GM12873 (cell line): ENCODE results near the gene IBTK.

Experiments used
- CTCF ChIP-seq: IDR thresholded peaks from 2 replicates; pipeline ENCODE4 v1.5.1; 2012; ENCODE audit warnings: low read depth, mild to moderate bottlenecking, moderate library complexity, low read length, control low read depth; ENCODE audit not compliant: insufficient read depth; ENCODE audit errors: missing control alignments

Gene IBTK

GRCh38 chr6:82169138-82169876, 78.2 kb downstream of the IBTK start:
- TF ChIP-seq CTCF: no peak

- no peak for TF ChIP-seq CTCF
These were observed 81.1 kb downstream of the IBTK start for GRCh38 chr6:82166493-82166892.

- no peak for TF ChIP-seq CTCF
These were observed 87.1 kb downstream of the IBTK start for GRCh38 chr6:82160255-82160990.

- no peak for TF ChIP-seq CTCF
These were observed 101.6 kb downstream of the IBTK start for GRCh38 chr6:82145926-82146452.

GRCh38 chr6:82144852-82145340, 102.6 kb downstream of the IBTK start:
- no peak for TF ChIP-seq CTCF

- TF ChIP-seq CTCF: no peak
These were observed 103.3 kb downstream of the IBTK start for GRCh38 chr6:82144007-82144851.

- no peak for TF ChIP-seq CTCF
These were observed 104.5 kb downstream of the IBTK start for GRCh38 chr6:82143041-82143481.
